Measurements from ENCODE around the gene SEMA3F. TPM values are rescaled to one million over a fixed set of nuclear protein-coding genes. Genes with fewer than 3 reads are reported as not detected.

The SEMA3F gene
- total RNA-seq, 4 donors from 2014 or later, result 106 to 151 (median 120) TPM

DNA sequence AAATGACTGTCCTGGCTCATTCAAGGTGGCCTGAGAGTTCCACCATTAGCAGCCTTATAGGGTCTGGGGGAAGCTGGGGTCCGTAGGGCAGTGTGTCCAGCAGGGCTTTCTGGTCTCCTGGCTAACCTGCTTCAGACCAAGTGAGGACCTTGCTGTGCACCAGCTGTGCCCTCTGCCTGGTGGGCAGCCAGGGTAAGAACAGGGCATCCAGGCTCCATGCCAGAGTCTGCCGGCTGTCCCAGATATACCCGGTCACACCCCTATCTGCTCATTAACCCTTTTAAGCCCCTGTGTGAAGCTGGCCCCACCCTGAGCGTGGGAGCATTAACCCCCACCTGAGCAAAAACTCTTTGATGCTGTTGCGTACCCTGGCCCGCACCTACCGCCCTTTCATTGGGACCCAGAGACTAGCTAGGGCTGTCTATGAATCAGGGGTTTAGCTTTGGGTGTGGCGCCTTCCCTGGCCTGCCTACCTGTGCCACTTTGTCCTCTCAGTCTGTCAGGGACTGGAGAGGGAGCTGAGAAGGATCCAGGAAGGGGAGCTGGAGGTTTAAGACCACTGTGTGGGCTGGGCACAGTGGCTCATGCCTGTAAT lies 17.6 kb downstream of the SEMA3F start:
- intact Hi-C loops (cut with DNase I; ENCODE audit: low total_unique reads), result no loop called here
- WGBS, 2 donors, result 34 to 67% methylated on average over 8 of the region's 8 CpGs
- TF ChIP-seq POLR2A (IDR thresholded peaks at IDR 0.05), result no peak
- TF ChIP-seq, protein P1, sequence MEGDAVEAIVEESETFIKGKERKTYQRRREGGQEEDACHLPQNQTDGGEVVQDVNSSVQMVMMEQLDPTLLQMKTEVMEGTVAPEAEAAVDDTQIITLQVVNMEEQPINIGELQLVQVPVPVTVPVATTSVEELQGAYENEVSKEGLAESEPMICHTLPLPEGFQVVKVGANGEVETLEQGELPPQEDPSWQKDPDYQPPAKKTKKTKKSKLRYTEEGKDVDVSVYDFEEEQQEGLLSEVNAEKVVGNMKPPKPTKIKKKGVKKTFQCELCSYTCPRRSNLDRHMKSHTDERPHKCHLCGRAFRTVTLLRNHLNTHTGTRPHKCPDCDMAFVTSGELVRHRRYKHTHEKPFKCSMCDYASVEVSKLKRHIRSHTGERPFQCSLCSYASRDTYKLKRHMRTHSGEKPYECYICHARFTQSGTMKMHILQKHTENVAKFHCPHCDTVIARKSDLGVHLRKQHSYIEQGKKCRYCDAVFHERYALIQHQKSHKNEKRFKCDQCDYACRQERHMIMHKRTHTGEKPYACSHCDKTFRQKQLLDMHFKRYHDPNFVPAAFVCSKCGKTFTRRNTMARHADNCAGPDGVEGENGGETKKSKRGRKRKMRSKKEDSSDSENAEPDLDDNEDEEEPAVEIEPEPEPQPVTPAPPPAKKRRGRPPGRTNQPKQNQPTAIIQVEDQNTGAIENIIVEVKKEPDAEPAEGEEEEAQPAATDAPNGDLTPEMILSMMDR (IDR thresholded peaks at IDR 0.05), result no peak
- no peak for DNase-seq (ENCODE audit: low spot score in 2 of 2)
- H3K4me3 ChIP-seq (ENCODE audit: low read depth, poor library complexity, severe bottlenecking), result no peak overlapping the region

DNA sequence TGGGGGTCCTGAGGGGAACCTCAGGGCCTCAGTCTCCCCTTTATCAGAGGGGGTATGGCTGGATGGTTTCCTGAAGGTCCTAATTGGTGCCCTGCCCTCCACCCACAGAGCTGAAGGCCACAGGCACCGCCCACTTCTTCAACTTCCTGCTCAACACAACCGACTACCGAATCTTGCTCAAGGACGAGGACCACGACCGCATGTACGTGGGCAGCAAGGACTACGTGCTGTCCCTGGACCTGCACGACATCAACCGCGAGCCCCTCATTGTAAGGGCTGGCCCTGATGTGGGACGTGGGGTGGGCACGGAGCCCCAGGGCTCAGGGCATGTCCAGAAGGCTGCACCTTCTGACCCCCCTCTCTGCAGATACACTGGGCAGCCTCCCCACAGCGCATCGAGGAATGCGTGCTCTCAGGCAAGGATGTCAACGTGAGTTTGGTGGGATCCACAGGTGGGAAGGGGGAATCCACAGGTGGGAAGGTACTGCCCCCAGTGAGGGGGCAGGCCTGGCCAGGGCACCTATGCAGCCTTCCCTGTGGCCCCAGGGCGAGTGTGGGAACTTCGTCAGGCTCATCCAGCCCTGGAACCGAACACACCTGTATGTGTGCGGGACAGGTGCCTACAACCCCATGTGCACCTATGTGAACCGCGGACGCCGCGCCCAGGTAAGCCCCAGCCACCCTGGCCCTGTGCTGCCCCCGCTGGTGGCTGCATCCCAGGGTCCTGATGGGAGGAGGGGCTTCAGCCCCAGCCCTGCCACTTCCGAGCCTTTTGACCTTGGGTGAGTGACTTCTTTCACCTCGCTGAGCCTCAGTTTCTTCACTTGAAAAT lies 18.8 kb downstream of the SEMA3F start:
- H3K4me3 ChIP-seq (ENCODE audit: low read depth, poor library complexity, severe bottlenecking), result no peak overlapping the region
- 82 to 83% methylated on average over 25 to 26 of the region's 29 CpGs for WGBS, 2 donors
- no peak for TF ChIP-seq POLR2A (IDR thresholded peaks at IDR 0.05)
- TF ChIP-seq, protein P1 (IDR thresholded peaks at IDR 0.05), result no peak
- DNase-seq (ENCODE audit: low spot score in 2 of 2), result no peak
- intact Hi-C loops (cut with DNase I; ENCODE audit: low total_unique reads), result no loop called here

DNA sequence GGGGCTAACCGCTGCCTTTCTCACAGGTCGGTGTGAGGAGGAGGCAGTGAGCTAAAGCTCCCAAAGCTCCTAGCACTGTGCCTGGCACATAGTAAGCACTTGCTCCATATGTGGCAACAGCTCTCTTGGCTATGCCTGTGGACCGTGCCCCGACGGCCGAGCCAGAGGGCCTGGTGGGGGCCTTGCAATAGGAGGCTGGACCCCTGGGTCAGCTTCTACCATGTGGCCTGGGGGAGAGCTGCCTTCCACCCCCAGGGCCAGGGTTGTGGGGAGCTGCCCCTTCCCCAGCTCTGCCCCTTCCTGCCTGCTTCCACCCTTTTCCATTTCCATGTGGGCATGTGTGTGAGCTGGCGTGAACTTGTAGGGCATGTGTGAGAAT lies 19.4 kb downstream of the SEMA3F start:
- no peak overlapping the region for H3K4me3 ChIP-seq (ENCODE audit: low read depth, poor library complexity, severe bottlenecking)
- TF ChIP-seq POLR2A (IDR thresholded peaks at IDR 0.05), result no peak
- TF ChIP-seq, protein P1 (IDR thresholded peaks at IDR 0.05), result no peak
- DNase-seq (ENCODE audit: low spot score in 2 of 2), result no peak

DNA sequence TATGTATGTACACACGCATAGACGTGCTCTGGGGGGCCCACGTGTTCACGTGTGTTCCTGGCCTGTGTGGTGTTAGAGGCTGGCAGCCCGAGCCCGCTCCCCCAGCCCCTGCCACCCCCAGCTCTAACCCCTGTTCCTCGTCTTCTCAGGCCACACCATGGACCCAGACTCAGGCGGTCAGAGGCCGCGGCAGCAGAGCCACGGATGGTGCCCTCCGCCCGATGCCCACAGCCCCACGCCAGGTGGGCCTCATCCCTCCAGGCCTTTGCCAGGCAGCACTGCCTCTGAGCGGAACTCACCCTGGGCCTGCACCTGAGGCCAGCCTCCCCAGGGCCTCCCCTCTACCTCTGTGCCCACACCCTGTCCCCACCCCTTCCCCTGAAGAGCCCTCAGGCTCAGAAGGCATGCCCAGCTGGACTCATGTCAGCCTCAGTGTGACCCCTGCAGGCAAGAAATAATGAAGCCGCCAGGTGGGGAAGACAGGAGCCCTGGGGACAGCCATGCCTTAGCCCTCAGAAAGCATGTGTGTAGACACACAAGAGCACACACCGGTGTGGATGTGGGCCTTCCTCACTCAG lies 19.9 kb downstream of the SEMA3F start:
- 84 to 93% methylated on average over 17 of the region's 17 CpGs for WGBS, 2 donors
- DNase-seq (ENCODE audit: low spot score in 2 of 2), result no peak
- TF ChIP-seq, protein P1 (IDR thresholded peaks at IDR 0.05), result no peak
- no peak for TF ChIP-seq POLR2A (IDR thresholded peaks at IDR 0.05)
- H3K4me3 ChIP-seq (ENCODE audit: low read depth, poor library complexity, severe bottlenecking), result no peak overlapping the region
- intact Hi-C loops (cut with DNase I; ENCODE audit: low total_unique reads), result no loop called here

More for the DNA sequence above, 19.4 kb downstream of the SEMA3F start:
- WGBS, 2 donors, result 92 to 94% methylated on average over 6 to 7 of the region's 7 CpGs
- intact Hi-C loops (cut with DNase I; ENCODE audit: low total_unique reads), result no loop called here

DNA sequence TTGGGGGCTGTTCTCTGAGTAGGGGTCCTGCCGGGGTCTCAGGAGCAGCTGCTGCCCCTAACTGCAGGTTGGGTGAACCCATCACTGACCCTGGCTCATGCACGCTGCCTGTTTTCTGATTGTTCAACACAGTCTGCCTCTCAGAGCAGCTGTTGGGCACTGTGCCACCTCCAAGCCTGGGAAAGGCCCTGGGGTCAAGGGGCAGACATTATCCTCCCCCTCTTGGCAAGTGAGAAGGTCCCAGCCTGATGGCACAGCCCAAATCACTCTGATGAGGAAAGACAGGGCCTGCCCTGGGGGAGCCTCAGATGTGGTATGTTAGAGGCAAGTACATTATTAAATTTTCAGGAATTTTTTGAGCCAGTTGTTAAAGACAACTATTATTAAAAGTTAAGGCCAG lies 22.2 kb downstream of the SEMA3F start:
- intact Hi-C loops (cut with DNase I; ENCODE audit: low total_unique reads), result no loop called here
- no peak for TF ChIP-seq POLR2A (IDR thresholded peaks at IDR 0.05)
- WGBS, 2 donors, result 73 to 76% methylated on average over 2 of the region's 2 CpGs
- no peak for DNase-seq (ENCODE audit: low spot score in 2 of 2)
- H3K4me3 ChIP-seq (ENCODE audit: low read depth, poor library complexity, severe bottlenecking), result no peak overlapping the region

DNA sequence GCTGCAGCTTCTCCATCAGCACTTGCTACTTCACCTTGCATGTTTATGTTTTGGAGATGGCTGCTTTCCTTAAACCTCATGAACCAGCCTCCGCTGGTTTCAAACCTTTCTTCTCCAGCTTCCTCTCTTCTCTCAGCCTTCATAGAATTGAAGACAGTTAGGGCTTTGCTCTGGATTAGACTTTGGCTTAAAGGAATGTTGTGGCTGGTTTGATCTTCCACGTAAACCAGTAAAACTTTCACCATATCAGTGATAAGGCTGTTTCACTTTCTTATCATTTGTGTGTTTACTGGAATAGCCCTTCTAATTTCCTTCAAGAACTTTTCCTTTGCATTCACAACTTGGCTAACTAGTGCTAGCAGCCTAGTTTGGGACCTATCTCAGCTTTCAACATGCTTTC lies 24.6 kb downstream of the SEMA3F start:
- intact Hi-C loops (cut with DNase I; ENCODE audit: low total_unique reads), result no loop called here
- no peak for TF ChIP-seq POLR2A (IDR thresholded peaks at IDR 0.05)
- TF ChIP-seq, protein P1 (IDR thresholded peaks at IDR 0.05), result no peak
- H3K4me3 ChIP-seq (ENCODE audit: low read depth, poor library complexity, severe bottlenecking), result no peak overlapping the region
- no peak for DNase-seq (ENCODE audit: low spot score in 2 of 2)
- WGBS, 2 donors, result 42 to 44% methylated on average over 2 of the region's 2 CpGs
